Tongue (tissue), 2 donors: ENCODE data around the gene ELOVL2. TPM values are rescaled to one million over a fixed set of nuclear protein-coding genes. Genes with fewer than 3 reads are reported as not detected.

Experiments used
- DNase-seq: peaks from one replicate; pipeline ENCODE4 v3.0.0-alpha.2; 2015
- total RNA-seq: library from RNA; depleted of rRNA; stranded (reverse); fragments of >200 nt; gene quantifications from one replicate; pipeline ENCODE4 v1.2.3, GENCODE V29; 2014

The ELOVL2 gene
- total RNA-seq, 1 donor from 2014 or later: 1.4 TPM

DNA sequence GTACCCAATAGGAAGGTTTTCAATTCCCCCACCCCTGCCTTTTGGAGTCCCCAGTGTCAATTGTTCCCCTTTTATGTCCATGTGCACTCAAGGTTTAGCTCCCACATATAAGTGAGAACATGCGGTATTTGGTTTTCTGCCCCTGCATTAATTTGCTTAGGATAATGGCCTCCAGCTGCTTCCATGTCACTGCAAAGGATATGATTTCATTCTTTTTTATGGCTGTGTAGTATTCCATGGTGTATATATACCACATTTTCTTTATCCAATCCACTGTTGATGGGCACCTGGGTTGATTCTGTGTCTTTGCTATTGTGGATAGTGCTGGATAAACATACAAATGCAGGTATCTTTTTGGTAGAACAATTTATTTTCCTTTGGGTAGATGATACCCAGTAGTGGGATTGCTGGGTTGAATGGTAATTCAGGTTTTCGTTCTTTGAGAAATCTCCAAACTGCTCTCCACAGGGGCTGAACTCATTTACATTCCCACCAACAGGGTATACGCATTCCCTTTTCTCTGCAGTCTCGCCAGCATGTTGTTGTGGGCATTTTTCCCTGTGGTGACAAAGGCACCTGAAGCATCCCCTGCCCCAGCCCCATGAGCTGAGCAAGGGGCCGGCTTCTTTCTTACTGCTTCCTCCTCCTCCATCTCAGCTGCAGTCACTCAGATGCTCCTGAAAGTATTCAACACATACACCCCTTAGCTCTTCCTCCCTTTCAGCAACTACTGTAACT lies 66.7 kb downstream of the ELOVL2 start:
- DNase-seq: no peak

DNA sequence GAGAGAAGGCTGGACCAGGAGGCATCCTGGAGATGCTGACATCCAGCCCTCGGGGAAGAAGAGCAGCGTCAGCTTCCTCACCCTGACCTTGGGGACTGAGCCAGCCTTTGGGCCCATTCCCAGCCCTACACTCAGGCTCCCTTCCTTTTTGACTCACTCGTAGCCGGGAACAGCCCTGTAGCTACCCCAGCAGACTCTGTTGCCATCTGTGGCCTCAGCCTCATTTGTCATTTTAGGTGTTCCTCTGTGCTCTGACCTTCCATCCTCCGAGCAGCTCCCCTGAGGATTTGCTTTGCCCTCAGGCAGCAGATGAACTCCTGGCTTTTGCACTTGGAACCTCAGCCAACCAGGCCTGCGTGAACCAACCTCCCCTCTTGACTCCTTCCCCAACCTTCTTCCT lies 67.5 kb downstream of the ELOVL2 start:
- no peak for DNase-seq

DNA sequence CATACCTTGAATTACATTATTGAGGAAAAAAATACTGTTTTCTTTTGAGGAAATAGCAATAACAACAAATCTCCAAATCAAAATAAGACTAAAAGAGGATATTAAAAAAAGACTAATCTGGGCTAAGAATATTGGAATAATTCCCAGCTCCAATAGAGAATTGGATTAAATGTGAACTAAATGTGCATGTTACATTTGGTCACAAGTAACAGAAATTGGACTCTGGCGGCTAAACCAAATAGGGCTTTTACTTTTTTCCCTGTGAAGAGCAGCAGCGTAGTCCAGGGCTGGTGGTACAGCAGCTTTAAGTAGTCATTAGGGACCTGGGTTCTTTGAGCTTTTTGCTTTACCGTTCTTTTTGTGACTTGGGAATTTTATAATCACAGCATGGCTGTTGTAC lies 71.9 kb downstream of the ELOVL2 start:
- no peak for DNase-seq

DNA sequence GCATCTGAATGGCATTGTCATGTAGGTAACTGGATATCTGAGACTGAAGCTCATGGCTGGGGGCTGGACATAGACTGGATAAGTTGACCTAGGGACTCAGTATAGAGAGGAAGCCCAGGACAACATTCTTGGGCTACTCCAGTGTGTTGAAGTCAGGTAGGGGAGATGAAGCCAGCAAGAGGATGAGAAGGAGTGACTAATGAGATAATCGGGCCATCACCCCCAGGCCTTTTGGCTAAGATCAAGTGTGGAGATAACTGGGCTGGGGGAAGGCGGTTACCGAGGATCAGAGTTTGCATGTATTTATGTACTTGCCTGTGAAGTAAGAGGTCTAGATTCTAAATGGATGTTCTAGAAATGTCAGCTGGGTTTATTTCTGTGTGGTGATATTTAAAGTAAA lies 73.4 kb downstream of the ELOVL2 start:
- no peak for DNase-seq

DNA sequence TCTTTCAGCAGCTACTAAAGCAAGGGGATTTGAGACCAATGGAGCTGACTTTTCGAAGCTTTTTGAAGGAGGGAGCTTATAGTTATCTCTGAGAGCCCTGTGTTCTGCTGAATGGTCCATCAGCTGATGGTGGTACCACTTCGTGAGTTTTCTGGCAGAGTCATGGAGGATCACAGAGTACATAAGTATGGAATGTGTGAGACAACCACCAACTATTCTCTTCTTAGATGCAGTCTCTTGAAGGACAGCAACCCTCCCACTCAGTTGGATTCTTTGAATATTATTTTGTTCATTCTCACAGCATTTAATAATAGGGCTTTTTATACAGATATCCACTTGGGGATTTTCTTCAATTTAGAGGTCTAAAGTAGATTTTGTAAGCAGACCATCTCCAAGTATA lies 75.3 kb downstream of the ELOVL2 start:
- DNase-seq: no peak

DNA sequence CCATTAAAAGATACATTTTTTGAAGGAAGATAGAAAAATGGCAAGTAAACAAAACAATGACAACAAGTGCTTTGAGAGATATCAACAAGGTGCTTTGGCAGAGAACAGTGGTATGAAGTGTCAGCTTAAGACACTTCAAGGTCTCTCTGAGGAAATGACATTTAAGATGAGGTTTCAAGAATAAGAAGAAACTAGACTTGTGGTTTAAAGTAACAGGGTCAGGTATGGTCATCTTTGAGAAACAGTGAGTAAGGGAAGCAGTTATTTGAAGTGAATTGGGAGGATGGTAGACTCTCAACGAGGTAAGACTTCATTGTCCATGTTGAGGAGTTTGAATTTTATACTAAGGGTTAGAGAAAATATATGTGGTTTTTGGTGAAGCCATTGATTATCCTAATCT lies 79.4 kb downstream of the ELOVL2 start:
- DNase-seq: no peak

DNA sequence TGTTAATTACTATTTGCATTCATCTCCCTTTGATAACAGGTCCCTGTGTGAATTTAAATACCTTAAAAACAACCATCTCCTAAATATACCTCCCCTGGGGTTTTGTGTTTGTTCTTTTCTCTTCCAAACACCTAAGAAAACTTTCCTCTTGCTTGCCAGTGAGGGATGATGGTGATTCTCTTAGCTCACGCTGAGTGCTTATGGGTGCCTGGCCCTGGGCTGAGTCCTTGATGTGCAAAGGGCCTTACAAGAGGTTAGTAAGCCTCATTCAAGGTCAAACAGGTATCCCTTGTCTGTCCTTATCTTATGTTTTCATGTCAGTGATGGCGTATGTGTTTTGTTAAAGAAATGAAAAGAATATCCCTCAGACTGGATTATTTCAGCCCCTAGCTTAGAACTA lies 81.0 kb downstream of the ELOVL2 start:
- DNase-seq: no peak

DNA sequence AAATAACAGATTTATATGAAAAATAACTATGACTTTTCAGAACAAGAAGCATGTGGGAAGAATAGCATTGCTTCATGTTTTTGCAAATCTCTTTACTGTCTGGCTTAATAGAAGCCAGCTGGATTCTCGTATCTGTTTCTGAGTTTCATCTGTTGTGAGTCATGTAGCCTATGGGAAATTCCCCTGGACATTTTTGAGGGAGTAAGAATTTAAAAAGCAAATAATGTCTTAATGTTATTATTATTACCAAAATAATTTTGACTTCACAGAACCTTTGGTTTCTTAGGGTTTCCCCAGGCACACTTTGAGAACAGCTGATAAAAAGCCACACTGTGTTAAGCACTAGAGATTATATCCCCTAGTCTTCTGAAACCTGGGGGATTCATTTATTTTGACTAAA lies 81.4 kb downstream of the ELOVL2 start:
- peak; percentile 35 for DNase-seq

DNA sequence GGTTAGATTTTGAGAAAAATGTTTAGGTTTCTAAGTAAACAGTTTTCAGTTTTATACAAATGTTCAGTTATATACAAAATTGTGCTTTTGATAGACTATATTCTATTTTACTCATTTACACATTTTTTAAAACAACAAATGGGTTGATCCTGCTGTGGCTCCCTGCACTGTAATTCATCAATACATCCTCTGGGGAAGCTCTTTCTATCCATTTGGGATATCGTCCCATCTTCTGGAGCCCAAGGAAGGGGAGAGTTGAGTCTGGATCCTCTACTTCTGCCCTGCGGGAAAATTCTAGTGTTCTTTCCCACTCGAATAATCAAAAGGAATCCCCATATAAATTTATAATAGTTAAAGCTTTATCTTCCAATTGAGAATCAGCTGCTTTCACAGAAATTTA lies 82.3 kb downstream of the ELOVL2 start:
- DNase-seq: no peak

DNA sequence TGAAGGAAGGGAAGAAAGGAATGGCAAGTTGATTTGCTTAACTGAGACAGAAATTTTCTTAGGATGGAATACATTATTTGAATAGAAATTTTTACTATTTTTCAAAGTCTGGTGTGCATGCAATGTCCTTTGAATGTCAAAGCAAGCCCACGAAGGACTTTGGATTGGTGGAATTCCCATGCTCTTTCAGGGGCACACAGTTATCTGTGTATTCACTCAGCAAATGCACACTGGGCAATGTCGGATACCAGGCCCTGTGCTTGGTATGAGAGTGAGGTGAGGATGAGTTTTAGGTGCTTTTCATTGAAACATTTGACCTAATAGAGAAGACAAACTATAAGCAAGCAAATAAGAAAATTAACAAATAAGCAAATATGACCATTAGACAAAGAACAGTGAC lies 83.9 kb downstream of the ELOVL2 start:
- no peak for DNase-seq

DNA sequence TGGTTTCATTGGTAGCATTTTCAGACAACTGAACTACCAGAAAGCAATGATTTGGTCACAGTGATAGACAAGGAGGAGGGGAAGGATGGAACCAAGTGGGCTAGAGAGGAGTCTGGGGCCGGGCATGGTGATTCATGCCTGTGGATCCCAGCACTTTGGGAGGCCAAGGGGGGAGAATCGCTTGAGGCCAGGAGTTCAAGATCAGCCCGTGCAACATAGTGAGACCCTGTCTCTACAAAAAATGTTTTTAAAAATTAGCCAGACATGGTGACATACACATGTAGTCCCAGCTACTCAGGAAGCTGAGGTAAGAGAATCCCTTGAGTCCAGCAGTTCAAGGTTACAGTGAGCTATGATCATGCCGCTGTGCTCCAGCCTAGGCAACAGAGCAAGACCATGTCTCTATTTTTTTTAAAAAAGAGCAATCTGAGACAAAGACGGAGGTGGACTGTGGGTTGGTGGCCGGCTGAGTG lies 86.7 kb downstream of the ELOVL2 start:
- no peak for DNase-seq

DNA sequence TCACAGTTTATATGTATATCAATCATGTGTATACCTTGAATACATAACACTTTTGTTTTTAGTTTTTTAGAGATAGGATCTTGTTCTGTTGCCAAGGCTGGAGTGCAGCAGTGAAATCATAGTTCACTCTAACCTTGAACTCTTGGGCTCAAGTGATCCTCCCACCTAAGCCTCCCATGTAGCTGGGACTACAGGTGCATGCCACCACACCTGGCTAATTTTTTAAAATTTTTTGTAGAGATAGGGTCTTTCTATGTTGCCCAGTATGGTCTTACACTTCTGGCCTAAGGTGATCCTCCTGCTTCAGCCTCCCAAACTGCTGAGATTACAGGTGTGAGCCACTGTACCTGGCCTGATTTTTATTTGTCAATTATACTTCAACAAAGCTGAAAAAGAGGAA lies 87.3 kb downstream of the ELOVL2 start:
- no peak for DNase-seq

DNA sequence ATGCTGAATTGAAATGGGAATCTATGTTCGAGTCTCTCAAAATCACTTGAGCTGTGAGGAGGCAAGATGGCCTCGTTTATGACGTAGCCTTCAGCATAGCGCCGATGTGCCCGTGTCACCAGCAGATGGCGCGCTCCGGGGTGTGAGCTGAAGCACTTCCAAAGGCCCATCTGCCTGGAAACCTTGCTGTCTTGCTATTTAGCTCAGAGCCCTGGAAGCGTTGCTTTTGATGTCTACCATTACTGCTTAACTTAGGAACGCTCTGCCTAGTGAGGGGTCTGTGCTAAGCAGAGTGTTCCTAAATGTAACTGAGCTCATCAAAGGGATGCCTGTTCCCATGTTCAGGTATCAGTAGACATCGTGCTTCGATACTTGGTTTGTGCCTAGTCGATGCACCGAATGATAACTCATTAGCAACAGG lies 89.5 kb downstream of the ELOVL2 start:
- DNase-seq: peak; percentile 73

DNA sequence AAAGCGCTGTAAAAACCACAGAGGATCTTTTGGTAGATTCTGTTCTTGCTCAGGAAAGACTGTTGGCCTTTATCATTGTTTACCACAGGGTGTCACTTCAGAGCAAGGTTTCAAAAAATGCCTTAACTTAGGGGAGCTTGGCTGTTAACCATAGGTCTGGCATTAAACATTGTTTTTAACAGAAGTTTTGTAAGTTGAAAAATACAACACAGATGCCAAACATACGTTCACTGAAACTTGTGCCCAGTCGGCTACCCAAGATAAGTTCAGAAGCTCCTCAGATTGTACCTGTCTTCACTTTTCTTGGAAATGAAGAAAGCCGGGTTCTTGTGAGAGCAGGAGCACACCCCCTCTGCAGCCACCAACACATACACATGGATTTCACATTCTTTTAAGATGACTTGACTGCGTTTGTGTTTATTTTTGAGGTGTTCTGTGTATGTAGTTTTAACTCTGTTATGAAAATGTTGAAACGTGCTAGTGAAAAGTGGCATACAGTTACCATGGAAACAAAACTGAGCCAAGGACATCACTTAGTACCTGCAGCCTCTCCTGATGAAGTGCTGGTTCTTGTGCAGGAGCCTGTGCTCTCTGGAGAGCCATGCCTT lies 92.3 kb downstream of the ELOVL2 start:
- peak; percentile 55 for DNase-seq

DNA sequence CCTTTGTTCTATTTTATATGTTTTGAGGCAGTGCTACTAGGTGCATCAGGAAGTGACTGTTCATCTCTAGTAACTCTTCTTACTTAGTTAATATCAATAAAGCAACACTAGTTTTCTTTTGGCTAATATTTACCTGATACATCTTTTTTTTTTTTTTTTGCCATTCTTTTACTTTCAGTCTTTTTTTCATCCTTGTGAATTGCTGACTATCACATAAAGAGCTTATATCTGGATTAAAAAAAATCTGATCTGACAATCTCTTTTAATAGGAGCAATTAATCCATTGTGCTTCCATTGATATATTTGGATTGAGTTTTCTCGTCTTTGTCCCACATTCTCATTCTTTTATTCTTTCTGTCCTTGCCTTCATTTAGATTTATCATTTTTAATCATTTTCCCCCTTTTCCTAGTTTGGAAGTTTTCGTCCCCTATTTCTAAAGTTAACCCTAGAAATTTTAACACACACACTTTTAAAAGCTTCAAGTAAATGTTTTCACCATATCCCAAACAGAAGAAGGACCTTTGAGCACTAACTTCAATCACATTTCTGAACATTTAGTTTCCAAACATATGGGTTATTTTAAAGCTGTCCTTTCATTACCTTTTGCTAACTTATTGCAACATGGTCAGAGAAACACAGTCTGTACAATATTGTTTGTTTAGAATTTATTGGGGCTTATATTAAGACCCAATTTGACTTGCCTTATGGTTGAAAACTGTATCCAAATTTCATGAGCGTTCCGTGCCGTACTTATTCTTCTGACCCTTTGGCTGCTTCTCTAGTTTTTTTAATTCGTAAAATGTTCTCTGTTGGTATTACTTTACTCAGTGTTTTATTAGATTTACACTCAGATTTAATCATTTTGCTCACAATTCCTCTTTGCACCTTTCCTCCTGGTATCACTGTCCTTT lies 94.3 kb downstream of the ELOVL2 start:
- no peak for DNase-seq

DNA sequence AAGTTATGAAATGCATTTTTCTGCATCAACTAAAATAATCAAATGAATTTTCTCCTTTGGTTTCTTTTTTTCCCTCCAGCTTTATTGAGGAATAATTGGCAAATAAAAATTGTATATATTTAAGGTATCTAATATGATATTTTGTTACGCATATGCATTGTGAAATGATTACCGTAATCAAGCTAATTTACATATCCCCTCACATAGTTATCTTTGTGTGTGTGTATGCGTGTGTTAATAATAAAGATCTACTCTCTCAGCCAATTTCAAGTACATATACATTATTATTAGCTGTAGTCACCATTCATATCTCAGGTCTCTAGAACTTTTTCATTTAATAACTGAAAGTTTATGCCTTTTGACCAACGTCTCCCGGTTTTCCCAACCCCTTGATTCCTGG lies 96.1 kb downstream of the ELOVL2 start:
- no peak for DNase-seq

DNA sequence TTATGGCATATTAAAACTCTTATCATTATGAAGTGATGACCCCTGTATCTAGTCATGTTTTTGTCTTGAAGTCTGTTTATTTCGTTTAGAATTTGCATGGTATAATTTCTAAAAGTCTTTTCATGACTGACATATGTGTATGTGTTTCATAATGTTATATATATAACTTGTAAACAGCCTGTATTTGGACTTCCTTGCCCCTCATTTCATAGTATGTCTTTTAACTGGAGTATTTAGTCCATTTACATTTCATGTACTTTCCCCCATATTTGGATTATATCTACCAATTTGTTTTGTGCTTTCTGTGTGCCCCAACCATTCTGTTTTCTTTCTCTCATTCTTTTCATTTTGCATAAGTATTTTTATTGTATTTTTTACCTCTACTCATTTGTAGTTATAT lies 98.3 kb downstream of the ELOVL2 start:
- no peak for DNase-seq

DNA sequence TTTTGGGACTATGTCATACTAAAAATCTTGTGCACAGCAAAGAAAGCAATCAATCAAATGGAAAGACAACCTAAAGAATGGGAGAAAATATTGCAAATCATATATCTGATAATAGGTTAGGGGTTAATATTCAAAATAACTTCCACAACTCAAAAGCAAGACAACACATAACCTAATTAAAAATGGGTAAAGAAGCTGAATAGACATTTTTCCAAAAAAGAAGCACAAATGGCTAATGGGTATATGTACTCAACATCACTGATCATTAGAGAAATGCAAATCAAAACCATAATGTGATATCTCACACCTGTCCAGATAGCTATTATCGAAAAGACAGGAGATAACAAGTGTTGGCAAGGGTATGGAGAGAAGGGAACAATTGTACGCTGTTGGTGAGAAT lies 104.3 kb downstream of the ELOVL2 start:
- DNase-seq: no peak

DNA sequence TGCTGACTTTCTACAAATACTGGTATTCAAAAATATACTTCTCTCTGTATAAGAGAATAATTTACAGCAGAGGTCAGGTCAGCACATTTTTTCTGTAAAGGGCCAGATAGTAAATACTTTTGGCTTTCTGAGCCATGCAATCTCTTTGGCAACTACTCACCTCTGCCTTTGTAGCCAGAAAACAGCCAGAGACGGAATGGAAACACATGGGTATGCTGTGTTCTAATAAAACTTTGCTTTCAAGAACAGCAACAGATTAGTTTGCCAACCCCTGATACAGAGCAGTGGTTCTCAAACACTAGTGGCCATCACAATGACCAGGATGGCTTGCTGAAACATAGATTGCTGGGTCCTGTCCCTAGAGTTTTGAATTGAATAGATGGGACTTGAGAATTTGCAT lies 111.0 kb downstream of the ELOVL2 start:
- no peak for DNase-seq
